Fibroblast of skin of abdomen (primary cell): Measurements from ENCODE around the gene ANO10.
A peak's percentile ranks its signal among the peaks of the same experiment; 100 is the strongest.

Experiments
- DNase-seq: peaks from one replicate; pipeline ENCODE4 v3.0.0-alpha.2; 2013

ANO10 gene

GRCh38 chr3:43410592-43410991, 211.2 kb downstream of the ANO10 start:
- DNase-seq = no peak

- no peak for DNase-seq
These were observed 212.3 kb downstream of the ANO10 start for GRCh38 chr3:43409506-43409905.

- DNase-seq = no peak
These were observed 215.2 kb downstream of the ANO10 start for GRCh38 chr3:43406643-43407023.

DNA sequence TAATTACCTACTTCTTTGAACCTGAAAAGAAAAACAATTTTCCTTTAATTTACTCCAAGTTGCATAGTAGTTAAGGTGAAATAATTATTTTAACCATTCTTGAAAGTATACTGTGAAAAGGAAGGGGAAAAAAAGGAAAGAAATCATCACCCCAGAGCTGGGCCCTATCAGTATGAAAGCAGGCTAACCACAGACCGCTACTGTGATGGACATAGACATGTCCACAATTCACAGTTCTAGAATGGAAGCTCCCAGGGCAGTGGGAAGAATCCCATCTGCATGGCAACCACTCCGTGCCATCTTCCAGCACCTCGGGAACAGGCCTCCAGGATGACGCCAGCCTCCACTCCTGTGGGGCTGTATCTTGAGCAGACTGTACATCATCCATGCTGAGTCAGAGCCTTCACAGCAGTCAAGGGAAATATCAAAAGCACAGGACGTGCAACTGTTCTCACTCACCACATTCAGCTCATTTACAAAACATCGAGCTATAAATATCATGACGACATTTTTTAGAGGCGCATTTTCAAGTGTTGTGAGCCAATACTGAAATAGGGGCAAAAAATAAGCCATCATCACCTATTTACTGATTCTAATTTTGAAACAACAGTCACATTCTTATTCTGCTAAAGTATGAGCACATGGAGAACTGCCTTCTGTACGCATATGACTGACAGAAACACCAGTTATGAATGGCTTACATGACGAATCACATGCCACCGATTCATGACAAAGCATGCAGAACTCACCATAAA, 215.7 kb downstream of the ANO10 start:
- peak; percentile 76 for DNase-seq

- no peak for DNase-seq
These were observed 220.8 kb downstream of the ANO10 start for GRCh38 chr3:43400781-43401730.

- DNase-seq = no peak
These were observed 221.6 kb downstream of the ANO10 start for GRCh38 chr3:43400167-43400566.

GRCh38 chr3:43399034-43399433, 222.8 kb downstream of the ANO10 start:
- DNase-seq = no peak

- DNase-seq = no peak
These were observed 227.7 kb downstream of the ANO10 start for GRCh38 chr3:43394041-43394554.

DNA sequence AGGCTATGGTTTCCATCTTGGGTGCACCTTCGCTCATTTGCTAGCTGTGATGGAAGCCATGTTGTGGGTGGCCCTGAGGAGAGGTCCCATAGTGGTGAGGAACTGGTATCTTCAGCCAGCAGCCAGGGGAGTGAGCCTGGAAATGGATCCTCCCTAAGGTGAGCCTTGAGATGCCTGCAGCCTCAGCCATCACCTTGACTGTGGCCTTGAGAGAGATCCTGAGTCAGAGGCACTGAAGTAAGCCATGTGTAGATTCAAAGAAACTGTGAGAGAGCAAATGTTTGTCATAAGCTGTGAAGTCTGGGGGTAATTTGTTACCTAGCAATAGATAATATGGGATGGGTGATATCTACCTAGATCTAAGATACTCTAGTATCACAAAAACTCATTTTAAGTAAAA, 230.2 kb downstream of the ANO10 start:
- no peak for DNase-seq

DNA sequence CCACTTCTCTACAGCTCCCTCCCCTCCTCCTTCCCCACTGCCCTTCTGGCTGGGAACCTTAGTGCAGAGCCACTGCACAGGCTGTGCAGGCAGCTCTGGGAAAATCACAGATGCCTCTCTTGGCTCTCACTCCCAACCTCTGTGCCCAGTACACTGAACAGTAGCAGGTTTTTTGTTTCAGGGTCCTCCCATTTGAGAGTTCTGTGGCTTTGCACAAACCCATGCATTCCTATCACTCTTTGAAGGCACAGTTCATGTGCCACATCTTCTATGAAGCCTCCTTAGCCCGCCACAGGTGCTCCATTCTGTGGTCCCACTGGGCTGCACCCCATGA, 231.6 kb downstream of the ANO10 start:
- no peak for DNase-seq

DNA sequence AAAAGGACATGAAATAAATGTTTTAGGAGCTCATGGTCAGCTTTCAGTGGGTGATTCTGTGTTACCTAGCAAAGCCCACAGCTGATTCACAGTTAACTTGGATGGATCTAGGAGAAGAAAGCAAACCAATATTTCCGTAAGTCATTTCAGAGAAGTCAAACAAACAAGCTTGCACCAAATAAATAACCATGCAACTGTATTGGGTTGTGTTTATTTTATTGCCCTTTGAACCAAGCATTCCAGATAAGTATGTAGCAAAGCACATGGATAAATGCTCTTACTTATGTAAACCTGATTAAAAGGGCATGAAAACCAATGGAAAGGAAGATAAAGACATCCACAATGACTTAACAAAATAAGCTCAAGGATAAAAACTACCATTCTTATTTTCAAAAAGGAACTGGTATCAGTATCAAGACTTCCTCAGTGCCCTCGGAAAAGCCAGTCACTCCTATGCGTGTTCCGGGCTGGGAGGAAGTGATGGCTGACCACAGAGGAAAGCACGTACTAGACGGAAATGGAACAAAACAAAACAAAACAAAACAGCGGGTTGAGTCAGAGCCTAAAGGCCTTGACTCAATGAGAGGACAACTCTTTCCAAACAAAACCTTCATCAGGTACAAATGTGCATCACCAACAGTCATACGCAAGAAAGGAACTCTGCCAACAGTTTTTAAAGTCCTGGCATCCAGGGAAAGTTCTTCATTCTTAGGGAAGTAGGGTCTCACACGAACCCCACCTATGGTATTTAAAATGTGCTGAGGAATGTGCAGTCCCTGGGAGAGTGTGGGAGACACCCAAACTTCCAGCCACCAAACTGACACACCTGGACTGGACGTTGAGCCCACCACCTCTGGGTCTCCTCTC, 232.2 kb downstream of the ANO10 start:
- DNase-seq = no peak

DNA sequence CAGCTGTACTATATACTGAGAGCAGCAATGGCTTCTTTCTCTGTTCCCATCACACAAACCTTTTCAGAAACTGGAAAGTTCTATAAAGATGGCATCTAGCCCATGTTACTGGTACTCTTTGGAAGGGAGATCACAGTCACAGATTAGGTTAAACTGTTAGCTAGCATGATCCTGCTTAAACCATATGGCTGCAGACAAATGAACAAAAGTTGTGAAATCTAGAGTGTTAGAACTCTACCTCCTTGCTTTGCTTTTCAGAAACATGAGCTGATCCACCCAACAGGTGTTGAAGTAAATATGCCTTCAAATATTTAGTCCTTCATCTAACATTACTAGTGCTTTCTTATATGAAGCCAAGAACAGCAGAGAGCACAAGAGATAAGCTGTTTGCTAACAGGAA, 232.9 kb downstream of the ANO10 start:
- DNase-seq = no peak

DNA sequence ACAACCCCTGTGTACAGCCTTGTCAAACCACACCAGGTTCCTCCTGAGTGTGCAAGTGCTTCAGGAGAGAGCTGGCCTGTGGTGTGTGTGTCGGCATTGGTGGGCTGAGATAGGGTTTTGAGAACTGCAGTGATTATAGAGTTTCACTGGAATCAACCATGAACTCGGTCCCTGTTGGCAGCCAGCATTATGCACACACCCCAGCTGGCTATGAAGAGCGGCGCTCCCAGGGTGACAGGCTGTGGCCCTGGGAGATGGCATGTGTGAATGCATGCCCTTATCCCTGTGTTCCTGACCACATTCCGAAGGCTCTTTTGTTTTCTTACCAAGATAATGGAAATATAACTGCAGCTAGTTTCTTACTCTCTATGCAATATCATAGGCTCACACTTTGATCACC, 233.6 kb downstream of the ANO10 start:
- no peak for DNase-seq

DNA sequence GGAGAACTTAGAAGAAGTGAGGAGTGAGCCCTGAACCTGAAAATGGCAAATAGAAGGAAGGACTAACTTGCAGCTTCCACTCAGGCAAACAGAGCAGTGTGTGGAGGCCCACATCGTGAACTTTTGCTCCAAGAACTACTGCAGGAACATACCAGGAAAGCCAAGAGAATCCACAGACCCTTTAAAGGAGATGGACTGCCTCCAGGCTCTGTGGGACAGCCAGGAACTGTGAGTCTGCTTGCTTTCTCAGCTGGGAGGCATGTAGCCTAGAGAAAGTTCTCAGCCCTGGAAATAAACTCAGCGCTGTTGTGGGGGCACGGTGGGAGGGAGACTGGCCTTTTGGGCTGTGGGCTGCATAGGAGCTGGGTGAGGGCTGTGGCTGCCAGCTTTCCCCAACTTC, 242.5 kb downstream of the ANO10 start:
- DNase-seq = peak; percentile 68

GRCh38 chr3:43378066-43378935, 243.5 kb downstream of the ANO10 start:
- DNase-seq = peak; percentile 17

- peak; percentile 27 for DNase-seq
These were observed 248.3 kb downstream of the ANO10 start for GRCh38 chr3:43373560-43373928.

GRCh38 chr3:43372809-43373559, 248.8 kb downstream of the ANO10 start:
- no peak for DNase-seq

DNA sequence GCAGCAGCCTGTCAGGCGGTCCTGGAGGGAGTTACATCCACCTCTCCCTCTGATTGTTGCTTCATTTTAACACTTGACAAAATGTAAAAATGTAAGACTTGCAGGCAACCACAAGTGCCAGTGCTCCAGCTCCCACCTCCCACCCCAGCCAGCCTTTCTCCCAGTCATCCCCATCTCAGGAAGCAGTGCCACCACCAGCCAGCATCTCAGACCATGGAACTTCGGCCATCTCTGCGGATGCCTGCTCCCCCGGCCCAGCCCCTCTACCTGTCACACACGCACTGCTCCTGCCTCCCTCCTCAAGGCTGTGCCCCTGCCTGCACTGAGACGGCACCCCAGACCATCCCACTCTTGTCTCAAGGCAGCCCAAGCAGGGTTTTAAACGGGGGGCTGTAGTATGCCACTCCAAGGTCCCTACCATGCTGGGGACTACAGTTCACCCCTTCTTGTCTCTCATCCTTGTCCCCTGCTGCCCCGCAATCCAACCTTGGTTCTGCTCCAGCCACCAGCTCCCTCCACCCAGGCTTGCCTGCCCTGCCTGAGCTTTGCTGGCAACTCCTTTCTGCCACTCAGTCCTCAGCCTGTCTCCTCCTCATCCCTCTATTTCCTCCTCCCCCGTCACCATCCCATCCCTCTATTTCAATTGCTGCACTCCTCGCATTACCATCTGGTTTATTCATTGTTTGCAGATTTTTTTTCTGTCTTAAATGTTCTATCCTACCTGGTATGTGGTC, 249.6 kb downstream of the ANO10 start:
- DNase-seq = no peak

GRCh38 chr3:43371494-43371893, 250.3 kb downstream of the ANO10 start:
- no peak for DNase-seq

DNA sequence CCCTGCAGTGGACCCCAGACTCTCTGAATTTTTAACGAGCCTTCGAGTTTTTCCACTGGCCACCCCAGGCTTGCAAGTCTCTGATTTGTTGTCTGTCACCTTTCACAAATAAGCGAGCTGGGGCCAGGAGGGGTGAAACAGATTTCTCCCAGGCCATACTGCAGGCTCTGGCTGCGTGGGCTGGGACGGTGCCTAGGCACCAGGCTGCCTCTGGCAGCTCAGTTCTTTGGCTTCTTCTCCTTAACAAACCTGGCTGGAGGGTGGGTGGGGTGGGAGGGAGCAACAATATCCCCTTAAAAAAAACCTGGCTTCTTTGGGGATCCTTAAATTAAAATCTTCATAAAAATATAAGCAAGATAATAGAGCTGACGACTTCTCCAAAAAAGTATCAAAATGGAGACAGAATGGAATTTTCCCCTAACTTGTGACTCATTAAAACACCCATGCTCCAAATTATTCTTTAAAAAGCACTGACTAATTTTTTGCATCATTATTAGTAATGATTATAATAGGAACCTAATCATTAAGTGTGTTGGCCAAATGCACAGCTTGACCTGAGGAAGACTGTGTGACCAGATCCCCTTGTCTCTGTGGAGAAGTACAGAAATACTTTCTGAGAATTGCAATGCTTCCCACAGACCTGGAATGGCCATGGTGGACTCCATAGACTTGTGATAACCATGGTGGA, 251.4 kb downstream of the ANO10 start:
- DNase-seq = no peak
